Upper lobe of left lung (tissue), 6 donors: ENCODE data around the gene ASTL. TPM values are rescaled to one million over a fixed set of nuclear protein-coding genes. Genes with fewer than 3 reads are reported as not detected.

ENCODE experiments used
- ATAC-seq, 2 donors: fragments of 200-7000 bp; cut with Tn5 transposase; one replicate each; pipeline ENCODE4 v1.9.1; 2022; ENCODE audit warnings: mild to moderate bottlenecking in 2 of 2, moderate library complexity in 2 of 2; ENCODE audit not compliant: low FRiP score in 2 of 2
- DNase-seq, 2 donors: peaks; one replicate each; pipeline ENCODE4 v3.0.0-alpha.2; 2019 to 2020
- H3K27ac ChIP-seq, 4 donors: fragments of 200-600 bp; sonication (generic); one replicate each; pipeline ENCODE4 v1.5.1; 2016 to 2019
- H3K27me3 ChIP-seq, 4 donors: fragments of 200-600 bp; sonication (generic); one replicate each; pipeline ENCODE4 v1.5.1; 2017 to 2019
- H3K36me3 ChIP-seq, 4 donors: fragments of 200-600 bp; sonication (generic); one replicate each; pipeline ENCODE4 v1.5.1; 2016 to 2019
- H3K4me1 ChIP-seq, 4 donors: fragments of 200-600 bp; sonication (generic); one replicate each; pipeline ENCODE4 v1.5.1; 2018 to 2019
- H3K4me3 ChIP-seq, 4 donors: fragments of 200-600 bp; sonication (generic); one replicate each; pipeline ENCODE4 v1.5.1; 2017 to 2019; ENCODE audit warnings: mild to moderate bottlenecking in 2 of 4, moderate library complexity in 1 of 4
- H3K9me3 ChIP-seq, 4 donors: fragments of 200-600 bp; sonication (generic); one replicate each; pipeline ENCODE4 v1.5.1; 2018 to 2019
- CTCF ChIP-seq, 6 experiments: fragments of 450-650 bp in 4 of 6; fragments of 200-600 bp in 2 of 6; sonication (generic) in 2 of 6; IDR thresholded peaks; one replicate each; pipeline ENCODE4 v1.5.1; 2016 to 2019; ENCODE audit warnings: antibody characterized with exemption in 6 of 6
- EP300 ChIP-seq, 4 donors: sonication (generic); formaldehyde crosslinking; IDR thresholded peaks; one replicate each; pipeline ENCODE4 v1.5.1; 2017; ENCODE audit warnings: antibody characterized with exemption in 4 of 4, control low read depth in 2 of 4
- POLR2A ChIP-seq, 4 donors: fragments of 450-650 bp; IDR thresholded peaks; one replicate each; pipeline ENCODE4 v1.5.1; 2016 to 2017; ENCODE audit warnings: antibody characterized with exemption in 4 of 4, mild to moderate bottlenecking in 2 of 4
- POLR2AphosphoS5 ChIP-seq, 2 donors: sonication (generic); formaldehyde crosslinking; IDR thresholded peaks; one replicate each; pipeline ENCODE4 v1.5.1; 2017; ENCODE audit warnings: antibody characterized with exemption in 2 of 2
- WGBS, 2 donors: methylation state at CpG; one replicate each; pipeline ENCODE4 v1.1.5; 2017 to 2018; 5-methylcytosine and 5-hydroxymethylcytosine counted together
- total RNA-seq, 6 donors: library from RNA; depleted of rRNA in 4 of 6; stranded (reverse); fragments of >200 nt in 4 of 6; gene quantifications; one replicate each; pipeline versions ENCODE4 v1.1.0 to v1.2.1, GENCODE V29; 2016 to 2021
- donor health status: DM: no; HTN: no; CAD: no; lungs with moderate emphysema.
- donor health status: DM: no; HTN: yes; CAD: no; lungs with severe emphysema.

ASTL gene
- total RNA-seq, 6 donors from 2014 or later = 0.23 to 1.3 (median 0.27) TPM; not detected in 3

DNA sequence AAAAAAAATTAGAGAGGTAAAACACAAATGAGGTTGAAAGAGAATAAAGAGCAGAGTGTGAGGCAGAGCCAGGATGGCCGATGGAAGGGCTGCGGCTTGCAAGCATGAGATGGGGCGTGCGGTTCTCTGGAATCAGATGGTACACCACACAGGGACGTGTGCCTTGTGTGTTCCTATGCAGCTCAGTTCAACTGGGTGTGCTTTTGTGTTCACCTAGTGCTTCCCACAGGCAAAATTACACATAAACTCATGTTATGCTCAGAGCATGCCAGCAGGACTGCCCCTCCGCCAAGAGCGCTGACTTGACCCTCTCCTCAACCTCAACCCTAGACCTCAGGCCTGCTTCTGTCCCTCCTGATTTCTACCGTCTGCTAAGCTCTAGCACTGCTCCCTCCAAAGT lies 45.9 kb upstream of the ASTL start:
- no peak overlapping the region for H3K4me3 ChIP-seq
- no peak for ATAC-seq
- H3K4me1 ChIP-seq = no peaks in the 10 kb centered on the region
- 93 to 94% methylated on average over 8 of the region's 8 CpGs for WGBS, 2 donors
- H3K27me3 ChIP-seq = no peaks in the 10 kb centered on the region
- TF ChIP-seq POLR2AphosphoS5 (IDR thresholded peaks at IDR 0.05) = no peak
- no peak for TF ChIP-seq CTCF (IDR thresholded peaks at IDR 0.05)
- TF ChIP-seq EP300 (IDR thresholded peaks at IDR 0.05) = no peak
- TF ChIP-seq POLR2A (IDR thresholded peaks at IDR 0.05) = no peak
- no peaks in the 10 kb centered on the region for H3K9me3 ChIP-seq
- no peak for DNase-seq
- peaks cover 17 to 58% (median 46%) of the 10 kb centered on the region in 4 donors for H3K36me3 ChIP-seq
- no peak overlapping the region for H3K27ac ChIP-seq

DNA sequence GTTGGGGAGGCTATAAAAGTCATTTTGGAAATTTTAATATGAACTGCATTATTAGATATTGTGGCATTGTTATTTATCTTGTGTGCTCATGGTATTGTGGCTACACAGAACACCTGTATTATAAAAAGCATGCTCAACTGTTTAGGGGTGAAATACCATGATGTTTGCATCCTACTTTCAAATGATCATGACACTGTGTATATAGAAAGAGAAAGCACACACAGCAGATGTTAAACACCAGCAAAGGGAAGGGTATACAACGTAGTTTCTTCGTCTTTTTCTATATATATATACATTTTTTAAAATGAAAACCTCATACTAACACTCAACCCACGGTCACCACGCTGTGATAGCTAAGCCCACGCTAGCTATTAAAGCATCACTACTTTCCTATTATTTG lies 43.2 kb upstream of the ASTL start:
- Histone ChIP-seq H3K36me3 (peaks cover 10 to 31% (median 26%) of the 10 kb centered on the region in 4 donors), H3K27ac (no peak overlapping the region), H3K27me3 (no peaks in the 10 kb centered on the region), H3K4me1 (no peaks in the 10 kb centered on the region), H3K4me3 (no peak overlapping the region), H3K9me3 (no peaks in the 10 kb centered on the region)
- no peak for DNase-seq
- ATAC-seq = no peak
- TF ChIP-seq EP300 (IDR thresholded peaks at IDR 0.05) (no peak), CTCF (IDR thresholded peaks at IDR 0.05) (no peak), POLR2A (IDR thresholded peaks at IDR 0.05) (no peak), POLR2AphosphoS5 (IDR thresholded peaks at IDR 0.05) (no peak)
- WGBS, 2 donors = 79 to 81% methylated on average over 5 of the region's 5 CpGs

DNA sequence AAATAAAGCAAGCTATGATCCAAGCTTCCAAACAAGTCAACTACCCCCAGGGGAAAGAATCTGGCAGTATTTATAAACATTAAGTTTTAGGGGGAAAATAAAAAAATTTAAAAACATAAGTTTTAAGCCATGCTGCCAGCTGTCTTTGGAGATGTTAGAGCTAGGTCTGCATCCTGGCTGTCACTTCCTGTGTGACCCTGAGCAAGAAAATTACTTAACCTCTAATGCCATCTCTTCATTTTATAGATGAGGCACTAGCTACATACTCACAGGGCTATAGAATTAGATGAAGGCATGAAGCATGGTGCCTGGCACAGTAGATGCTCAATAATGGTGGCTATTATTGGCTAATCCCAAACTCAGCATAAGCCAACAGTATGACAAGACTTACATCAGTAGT lies 42.2 kb upstream of the ASTL start:
- no peak overlapping the region for H3K4me3 ChIP-seq
- H3K4me1 ChIP-seq = no peaks in the 10 kb centered on the region
- no peak for DNase-seq
- TF ChIP-seq POLR2A (IDR thresholded peaks at IDR 0.05) = no peak
- no peak for TF ChIP-seq POLR2AphosphoS5 (IDR thresholded peaks at IDR 0.05)
- no peak for TF ChIP-seq CTCF (IDR thresholded peaks at IDR 0.05)
- TF ChIP-seq EP300 (IDR thresholded peaks at IDR 0.05) = no peak
- H3K27me3 ChIP-seq = no peaks in the 10 kb centered on the region
- no peak for ATAC-seq
- no peaks in the 10 kb centered on the region for H3K9me3 ChIP-seq
- peaks cover under 1 to 21% (median 16%) of the 10 kb centered on the region in 4 donors for H3K36me3 ChIP-seq
- H3K27ac ChIP-seq = no peak overlapping the region

GRCh38 chr2:96180002-96180401 lies 41.7 kb upstream of the ASTL start:
- no peak for ATAC-seq
- no peak for TF ChIP-seq POLR2AphosphoS5 (IDR thresholded peaks at IDR 0.05)
- no peak for TF ChIP-seq CTCF (IDR thresholded peaks at IDR 0.05)
- no peak for TF ChIP-seq POLR2A (IDR thresholded peaks at IDR 0.05)
- no peak for TF ChIP-seq EP300 (IDR thresholded peaks at IDR 0.05)

GRCh38 chr2:96176661-96177060 lies 38.4 kb upstream of the ASTL start:
- H3K27ac ChIP-seq = no peak overlapping the region
- no peak for TF ChIP-seq POLR2A (IDR thresholded peaks at IDR 0.05)
- no peak for TF ChIP-seq EP300 (IDR thresholded peaks at IDR 0.05)
- no peak for TF ChIP-seq POLR2AphosphoS5 (IDR thresholded peaks at IDR 0.05)
- no peak for TF ChIP-seq CTCF (IDR thresholded peaks at IDR 0.05)
- no peaks in the 10 kb centered on the region for H3K36me3 ChIP-seq
- no peaks in the 10 kb centered on the region for H3K9me3 ChIP-seq
- DNase-seq = no peak
- H3K27me3 ChIP-seq = no peaks in the 10 kb centered on the region
- ATAC-seq = no peak
- H3K4me1 ChIP-seq = no peaks in the 10 kb centered on the region
- 47 to 63% methylated on average over 4 of the region's 4 CpGs for WGBS, 2 donors
- no peak overlapping the region for H3K4me3 ChIP-seq

More at GRCh38 chr2:96180002-96180401, 41.7 kb upstream of the ASTL start:
- H3K36me3 ChIP-seq = peaks cover 0 to 16% (median 12%) of the 10 kb centered on the region in 4 donors
- H3K4me3 ChIP-seq = no peak overlapping the region
- no peaks in the 10 kb centered on the region for H3K27me3 ChIP-seq
- 93 to 100% methylated on average over 1 of the region's 1 CpG for WGBS, 2 donors
- no peaks in the 10 kb centered on the region for H3K4me1 ChIP-seq
- no peaks in the 10 kb centered on the region for H3K9me3 ChIP-seq
- no peak overlapping the region for H3K27ac ChIP-seq
- DNase-seq = no peak
